ENCODE results near the gene NRM. TPM values are rescaled to one million over a fixed set of nuclear protein-coding genes. Genes with fewer than 3 reads are reported as not detected.
A peak's percentile ranks its signal among the peaks of the same experiment; 100 is the strongest.

Gene NRM
- total RNA-seq, 4 donors from 2014 or later, result 2.3 to 9.0 (median 6.8) TPM

- H3K36me3 ChIP-seq, result no peaks in the 10 kb centered on the region
- no peak for DNase-seq (ENCODE audit: low spot score in 2 of 2)
Observed at GRCh38 chr6:30687659-30688431, 2.9 kb downstream of the NRM start.

GRCh38 chr6:30686908-30687658, 3.7 kb downstream of the NRM start:
- Histone ChIP-seq H3K36me3 (no peaks in the 10 kb centered on the region), H3K9me3 (no peaks in the 10 kb centered on the region), H3K27ac (peak overlapping the region; percentile 98), H3K4me1 (peaks cover 79% of the 10 kb centered on the region), H3K4me3 (peak overlapping the region; percentile 68), H3K27me3 (no peaks in the 10 kb centered on the region)
- WGBS, result under 1% methylated on average over 49 of the region's 52 CpGs
- TF ChIP-seq CTCF (IDR thresholded peaks at IDR 0.05) (no peak), EP300 (IDR thresholded peaks at IDR 0.05) (no peak), POLR2AphosphoS5 (IDR thresholded peaks at IDR 0.05) (peak; percentile 85 to 91 (median 90)), POLR2A (IDR thresholded peaks at IDR 0.05) (peak in 1 of 2 donors; percentile 57)
- DNase-seq (ENCODE audit: low spot score in 2 of 2), result peak; percentile 98

More at GRCh38 chr6:30687659-30688431, 2.9 kb downstream of the NRM start:
- Histone ChIP-seq H3K27me3 (no peaks in the 10 kb centered on the region), H3K4me3 (peak overlapping the region; percentile 68), H3K4me1 (peaks cover 71% of the 10 kb centered on the region), H3K27ac (peak overlapping the region; percentile 98), H3K9me3 (no peaks in the 10 kb centered on the region)
- 7% methylated on average over 11 of the region's 22 CpGs for WGBS
- peak in 1 of 2 donors; percentile 10 for TF ChIP-seq POLR2A (IDR thresholded peaks at IDR 0.05)
- TF ChIP-seq EP300 (IDR thresholded peaks at IDR 0.05), result no peak

GRCh38 chr6:30686009-30686907, 4.5 kb downstream of the NRM start, which contains the start of gene PPP1R18:
TSS of gene PPP1R18 (minus strand) at chr6:30686645. CDS start at chr6:30686018, 627 bp downstream.
- WGBS, result under 1% methylated on average over 38 of the region's 41 CpGs
- DNase-seq (ENCODE audit: low spot score in 2 of 2), result peak; percentile 89 to 94

GRCh38 chr6:30685157-30686008, 5.4 kb downstream of the NRM start:
- Histone ChIP-seq H3K9me3 (no peaks in the 10 kb centered on the region), H3K4me3 (peak overlapping the region; percentile 68), H3K4me1 (peaks cover 84% of the 10 kb centered on the region), H3K36me3 (no peaks in the 10 kb centered on the region), H3K27me3 (no peaks in the 10 kb centered on the region), H3K27ac (peak overlapping the region; percentile 98)
- no peak for TF ChIP-seq EP300 (IDR thresholded peaks at IDR 0.05)
- TF ChIP-seq CTCF (IDR thresholded peaks at IDR 0.05), result no peak
- TF ChIP-seq POLR2AphosphoS5 (IDR thresholded peaks at IDR 0.05), result no peak
- TF ChIP-seq POLR2A (IDR thresholded peaks at IDR 0.05), result no peak
- WGBS, result 8% methylated on average over 25 of the region's 29 CpGs
- no peak for DNase-seq (ENCODE audit: low spot score in 2 of 2)

More at GRCh38 chr6:30686009-30686907, 4.5 kb downstream of the NRM start, which contains the start of gene PPP1R18:
- Histone ChIP-seq H3K4me1 (peaks cover 82% of the 10 kb centered on the region), H3K36me3 (no peaks in the 10 kb centered on the region), H3K9me3 (no peaks in the 10 kb centered on the region), H3K4me3 (peak within 1 kb of the TSS; percentile 68), H3K27ac (peak within 1 kb of the TSS; percentile 98), H3K27me3 (no peaks in the 10 kb centered on the region)
- no peak for TF ChIP-seq POLR2A (IDR thresholded peaks at IDR 0.05)
- no peak for TF ChIP-seq CTCF (IDR thresholded peaks at IDR 0.05)
- TF ChIP-seq EP300 (IDR thresholded peaks at IDR 0.05), result no peak
- TF ChIP-seq POLR2AphosphoS5 (IDR thresholded peaks at IDR 0.05), result no peak

Data from suprapubic skin (tissue), 4 donors.